BJ (cell line): ENCODE measurements around the gene GSN. TPM values are rescaled to one million over a fixed set of nuclear protein-coding genes. Genes with fewer than 3 reads are reported as not detected.

Experiments
- CTCF ChIA-PET: fragments of 350-600 bp; formaldehyde crosslinking; extraction: SDS; loops from one replicate; lab custom pipeline; 2021; ENCODE audit warnings: antibody characterized with exemption, inconsistent platforms; lab: Yijun Ruan, JAX
- POLR2A ChIA-PET: fragments of 300-600 bp; sonication (Branson Sonifier 250); formaldehyde crosslinking; extraction: SDS; loops from one replicate; lab custom pipeline; 2021; ENCODE audit warnings: antibody characterized with exemption; lab: Charles Lee
- DNase-seq: peaks from one replicate; pipeline ENCODE4 v3.0.0-alpha.2; 2011; ENCODE audit warnings: low read depth
- H3K27me3 ChIP-seq: 2 replicates; pipeline ENCODE4 v1.6.0; 2011; ENCODE audit warnings: low read length; ENCODE audit not compliant: control insufficient read depth, insufficient read depth
- H3K36me3 ChIP-seq: 2 replicates; pipeline ENCODE4 v1.5.1; 2011; ENCODE audit warnings: low read length; ENCODE audit not compliant: control insufficient read depth, insufficient read depth
- H3K4me3 ChIP-seq: 2 replicates; pipeline ENCODE4 v1.5.1; 2011; ENCODE audit warnings: low read depth, mild to moderate bottlenecking, control low read depth, low read length
- CTCF ChIP-seq: IDR thresholded peaks from 2 replicates; pipeline ENCODE4 v1.5.1; 2011; ENCODE audit warnings: low read depth, mild to moderate bottlenecking, control low read depth, inconsistent platforms, low read length, moderate library complexity; ENCODE audit not compliant: insufficient read depth
- polyA plus RNA-seq: library from polyadenylated mRNA; depleted of rRNA; stranded (reverse); fragments of >200 nt; gene quantifications from 2 replicates; pipeline ENCODE4 v1.2.3, GENCODE V29; 2011

The GSN gene
- polyA plus RNA-seq, 1 experiment: 765 TPM

GRCh38 chr9:121303456-121304451, 35.8 kb downstream of the GSN start:
- H3K27me3 ChIP-seq: no peaks in the 10 kb centered on the region
- POLR2A ChIA-PET: no interaction called here
- CTCF ChIA-PET: interaction anchor here (1.0 to 3.3 kb wide), 5 partner anchors 16 to 88 kb away, joined by 3 to 12 read pairs (median 3); no protein-coding TSS in a partner anchor
- peaks cover 49% of the 10 kb centered on the region for H3K36me3 ChIP-seq
- no peak for TF ChIP-seq CTCF
- DNase-seq: no peak
- no peak overlapping the region for H3K4me3 ChIP-seq

- Histone ChIP-seq H3K27me3 (no peaks in the 10 kb centered on the region), H3K36me3 (peaks cover 54% of the 10 kb centered on the region), H3K4me3 (no peak overlapping the region)
- POLR2A ChIA-PET: no interaction called here
- CTCF ChIA-PET: interaction anchor here (1.0 to 3.3 kb wide), 5 partner anchors 15 to 82 kb away, joined by 3 to 12 read pairs (median 3); no protein-coding TSS in a partner anchor
- no peak for DNase-seq
- TF ChIP-seq CTCF: no peak
Observed at GRCh38 chr9:121304707-121305106, 36.7 kb downstream of the GSN start.

- DNase-seq: no peak
- no peak overlapping the region for H3K4me3 ChIP-seq
- no peak for TF ChIP-seq CTCF
- H3K27me3 ChIP-seq: no peaks in the 10 kb centered on the region
- peaks cover 57% of the 10 kb centered on the region for H3K36me3 ChIP-seq
- CTCF ChIA-PET: interaction anchor here (1.0 to 3.3 kb wide), 5 partner anchors 15 to 92 kb away, joined by 3 to 12 read pairs (median 3); no protein-coding TSS in a partner anchor
- POLR2A ChIA-PET: no interaction called here
Observed at GRCh38 chr9:121305269-121305994, 37.5 kb downstream of the GSN start.

- Histone ChIP-seq H3K4me3 (no peak overlapping the region), H3K27me3 (no peaks in the 10 kb centered on the region), H3K36me3 (peaks cover 69% of the 10 kb centered on the region)
- CTCF ChIA-PET: interaction anchor here (0.7 kb wide), 1 partner anchor 12 kb away, joined by 3 read pairs; no protein-coding TSS in a partner anchor
- POLR2A ChIA-PET: no interaction called here
- no peak for DNase-seq
- TF ChIP-seq CTCF: no peak
Observed at GRCh38 chr9:121307976-121308375, 40.0 kb downstream of the GSN start.
